ENCODE results near the gene NRXN2. TPM values are rescaled to one million over a fixed set of nuclear protein-coding genes. Genes with fewer than 3 reads are reported as not detected.

NRXN2 gene
- total RNA-seq, 1 experiment from 2014 or later: not detected

GRCh38 chr11:64754919-64755662 lies 32.1 kb upstream of the NRXN2 start:
- intact Hi-C loops (cut with micrococcal nuclease): no loop called here
- Mint-ChIP-seq H3K4me3 (ENCODE audit: unreplicated experiment) (no peak overlapping the region), H3K36me3 (ENCODE audit: insufficient read depth, unreplicated experiment) (no peaks in the 10 kb centered on the region), H3K27ac (ENCODE audit: low read depth, unreplicated experiment) (no peak overlapping the region), H3K27me3 (ENCODE audit: insufficient read depth, unreplicated experiment) (no peaks in the 10 kb centered on the region), H3K4me1 (ENCODE audit: insufficient read depth, unreplicated experiment) (no peaks in the 10 kb centered on the region), H3K9me3 (ENCODE audit: unreplicated experiment) (no peaks in the 10 kb centered on the region)
- no peak for DNase-seq (ENCODE audit: unreplicated experiment)
- POLR2A ChIA-PET: no interaction called here
- no TSS peak for BruUV-seq (replicated peaks)
- CTCF ChIA-PET: interaction anchor here (0.6 kb wide), 1 partner anchor 10 kb away, joined by 3 read pairs; no protein-coding TSS in a partner anchor
- no peak for TF ChIP-seq CTCF (IDR thresholded peaks at IDR 0.05; ENCODE audit: unreplicated experiment)

GRCh38 chr11:64754124-64754918 lies 31.3 kb upstream of the NRXN2 start:
- Mint-ChIP-seq H3K27ac (ENCODE audit: low read depth, unreplicated experiment) (no peak overlapping the region), H3K36me3 (ENCODE audit: insufficient read depth, unreplicated experiment) (no peaks in the 10 kb centered on the region), H3K27me3 (ENCODE audit: insufficient read depth, unreplicated experiment) (no peaks in the 10 kb centered on the region), H3K9me3 (ENCODE audit: unreplicated experiment) (no peaks in the 10 kb centered on the region), H3K4me3 (ENCODE audit: unreplicated experiment) (no peak overlapping the region), H3K4me1 (ENCODE audit: insufficient read depth, unreplicated experiment) (no peaks in the 10 kb centered on the region)
- no peak for DNase-seq (ENCODE audit: unreplicated experiment)
- no TSS peak for BruUV-seq (replicated peaks)
- ChIA-PET CTCF (interaction anchor here (0.6 kb wide), 1 partner anchor 11 kb away, joined by 3 read pairs; no protein-coding TSS in a partner anchor), POLR2A (no interaction called here)
- intact Hi-C loops (cut with micrococcal nuclease): no loop called here
- no peak for TF ChIP-seq CTCF (IDR thresholded peaks at IDR 0.05; ENCODE audit: unreplicated experiment)

- no peak overlapping the region for H3K4me3 Mint-ChIP-seq (ENCODE audit: unreplicated experiment)
- H3K9me3 Mint-ChIP-seq (ENCODE audit: unreplicated experiment): no peaks in the 10 kb centered on the region
- no peaks in the 10 kb centered on the region for H3K4me1 Mint-ChIP-seq (ENCODE audit: insufficient read depth, unreplicated experiment)
- TF ChIP-seq CTCF (IDR thresholded peaks at IDR 0.05; ENCODE audit: unreplicated experiment): no peak
- ChIA-PET CTCF (interaction anchor here (0.6 to 2.1 kb wide), 2 partner anchors 11 to 246 kb away, joined by 4 to 6 read pairs; no protein-coding TSS in a partner anchor), POLR2A (no interaction called here)
- H3K36me3 Mint-ChIP-seq (ENCODE audit: insufficient read depth, unreplicated experiment): no peaks in the 10 kb centered on the region
- BruUV-seq (replicated peaks): no TSS peak
- no peak overlapping the region for H3K27ac Mint-ChIP-seq (ENCODE audit: low read depth, unreplicated experiment)
- H3K27me3 Mint-ChIP-seq (ENCODE audit: insufficient read depth, unreplicated experiment): no peaks in the 10 kb centered on the region
- no peak for DNase-seq (ENCODE audit: unreplicated experiment)
- intact Hi-C loops (cut with micrococcal nuclease): no loop called here
These were observed 30.6 kb upstream of the NRXN2 start for GRCh38 chr11:64753380-64754123.

- no peaks in the 10 kb centered on the region for H3K9me3 Mint-ChIP-seq (ENCODE audit: unreplicated experiment)
- no peak overlapping the region for H3K4me3 Mint-ChIP-seq (ENCODE audit: unreplicated experiment)
- H3K36me3 Mint-ChIP-seq (ENCODE audit: insufficient read depth, unreplicated experiment): no peaks in the 10 kb centered on the region
- ChIA-PET CTCF (interaction anchor here (0.6 to 2.1 kb wide), 3 partner anchors 11 to 469 kb away, joined by 3 to 6 read pairs (median 4); no protein-coding TSS in a partner anchor), POLR2A (interaction anchor here (1.2 kb wide), 1 partner anchor 22 kb away, joined by 3 read pairs; no protein-coding TSS in a partner anchor)
- no TSS peak for BruUV-seq (replicated peaks)
- no peaks in the 10 kb centered on the region for H3K4me1 Mint-ChIP-seq (ENCODE audit: insufficient read depth, unreplicated experiment)
- H3K27ac Mint-ChIP-seq (ENCODE audit: low read depth, unreplicated experiment): no peak overlapping the region
- TF ChIP-seq CTCF (IDR thresholded peaks at IDR 0.05; ENCODE audit: unreplicated experiment): no peak
- H3K27me3 Mint-ChIP-seq (ENCODE audit: insufficient read depth, unreplicated experiment): no peaks in the 10 kb centered on the region
- intact Hi-C loops (cut with micrococcal nuclease): no loop called here
- DNase-seq (ENCODE audit: unreplicated experiment): no peak
These were observed 30.0 kb upstream of the NRXN2 start for GRCh38 chr11:64753019-64753379.

Measured in MCF 10A (cell line).